Transverse colon (tissue), 4 donors: Measurements from ENCODE around the gene DGLUCY. TPM values are rescaled to one million over a fixed set of nuclear protein-coding genes. Genes with fewer than 3 reads are reported as not detected.

Experiments
- DNase-seq: peaks from one replicate; pipeline ENCODE4 v3.0.0-alpha.2; 2019
- H3K27ac ChIP-seq, 4 donors: fragments of 200-600 bp; sonication (generic); 2 replicates each; pipeline ENCODE4 v1.5.1; 2016 to 2018; ENCODE audit warnings: inconsistent platforms in 4 of 4
- H3K27me3 ChIP-seq: fragments of 200-600 bp; sonication (generic); 2 replicates; pipeline ENCODE4 v1.5.1; 2017; ENCODE audit warnings: inconsistent platforms
- H3K36me3 ChIP-seq, 4 donors: fragments of 200-600 bp; sonication (generic); 2 replicates each; pipeline ENCODE4 v1.5.1; 2017 to 2019; ENCODE audit warnings: inconsistent platforms in 4 of 4
- H3K4me1 ChIP-seq, 4 donors: fragments of 200-600 bp; sonication (generic); 2 replicates each; pipeline ENCODE4 v1.5.1; 2017 to 2020; ENCODE audit warnings: inconsistent platforms in 4 of 4
- H3K4me3 ChIP-seq, 4 donors: fragments of 200-600 bp; sonication (generic); 1 replicate in 1 of 4; 2 replicates in 3 of 4; pipeline versions ENCODE4 v1.5.1 to v1.6.1; 2017 to 2019; ENCODE audit warnings: inconsistent platforms in 4 of 4
- H3K9me3 ChIP-seq, 2 donors: fragments of 200-600 bp; sonication (generic); 2 replicates each; pipeline ENCODE4 v1.5.1; 2017 to 2019; ENCODE audit warnings: inconsistent platforms in 2 of 2
- CTCF ChIP-seq, 5 experiments: fragments of 200-600 bp in 3 of 5; fragments of 450-650 bp in 2 of 5; sonication (generic) in 3 of 5; IDR thresholded peaks; 1 replicate in 2 of 5; 2 replicates in 3 of 5; pipeline ENCODE4 v1.5.1; 2016 to 2017; ENCODE audit warnings: antibody characterized with exemption in 5 of 5, inconsistent platforms in 3 of 5, mild to moderate bottlenecking in 2 of 5, moderate library complexity in 1 of 5
- EP300 ChIP-seq: sonication (generic); formaldehyde crosslinking; IDR thresholded peaks from one replicate; pipeline ENCODE4 v1.6.1; 2017; ENCODE audit warnings: antibody characterized with exemption, low read depth
- POLR2A ChIP-seq: fragments of 450-650 bp; IDR thresholded peaks from one replicate; pipeline ENCODE4 v1.6.1; 2016; ENCODE audit warnings: antibody characterized with exemption, mild to moderate bottlenecking, moderate library complexity
- POLR2AphosphoS5 ChIP-seq, 3 donors: sonication (generic); formaldehyde crosslinking; IDR thresholded peaks; one replicate each; pipeline ENCODE4 v1.6.1; 2016; ENCODE audit warnings: antibody characterized with exemption in 3 of 3
- WGBS, 2 donors: methylation state at CpG; one replicate each; pipeline ENCODE4 v1.1.5; 2018; ENCODE audit warnings: low coverage in 1 of 2; 5-methylcytosine and 5-hydroxymethylcytosine counted together
- in situ Hi-C, 4 donors: fragments of 200-750 bp; cut with MboI; loops; one replicate each; pipeline versions ENCODE4 v1.15.0 to v1.15.1; 2017; ENCODE audit warnings: low sequenced_read_pairs in 3 of 4, low pct_ligation_motif_present in 1 of 4, low pct_unique_long_range_greater_than_20kb in 1 of 4
- intact Hi-C: fragments of 100-400 bp; cut with DNase I; formaldehyde crosslinking; loops from one replicate; pipeline ENCODE4 v1.15.1; 2023; ENCODE audit warnings: low total_unique reads
- total RNA-seq, 4 donors: library from RNA; depleted of rRNA; stranded (reverse); fragments of >200 nt; gene quantifications; one replicate each; pipeline ENCODE4 v1.1.0, GENCODE V29; 2016

DGLUCY gene
- total RNA-seq, 4 donors from 2014 or later, result 62.1 to 229 (median 102) TPM

- DNase-seq, result no peak
- in situ Hi-C loops (no loop called here), intact Hi-C loops (no loop called here)
- no peaks in the 10 kb centered on the region for H3K9me3 ChIP-seq
- H3K4me1 ChIP-seq, result peaks cover 12 to 36% (median 27%) of the 10 kb centered on the region in 4 donors
- TF ChIP-seq CTCF (IDR thresholded peaks at IDR 0.05) (no peak), POLR2AphosphoS5 (IDR thresholded peaks at IDR 0.05) (peak in 1 of 3 donors; percentile 39)
- H3K27me3 ChIP-seq, result peaks cover 5% of the 10 kb centered on the region
- no peak overlapping the region for H3K4me3 ChIP-seq
- WGBS, 2 donors, result 21 to 38% methylated on average over 4 to 8 of the region's 8 CpGs
- H3K36me3 ChIP-seq, result no peaks in the 10 kb centered on the region
- peak overlapping the region; percentile 11 to 58 (median 52) for H3K27ac ChIP-seq
Observed at GRCh38 chr14:91257328-91258010, 143.6 kb downstream of the DGLUCY start.

- in situ Hi-C loops, result no loop called here
- Histone ChIP-seq H3K36me3 (no peaks in the 10 kb centered on the region), H3K27me3 (peaks cover 5% of the 10 kb centered on the region), H3K4me3 (no peak overlapping the region), H3K4me1 (peaks cover 6 to 30% (median 21%) of the 10 kb centered on the region in 4 donors), H3K27ac (peak overlapping the region; percentile 11 to 58 (median 52)), H3K9me3 (no peaks in the 10 kb centered on the region)
- TF ChIP-seq POLR2A (no peak), POLR2AphosphoS5 (IDR thresholded peaks at IDR 0.05) (peak; percentile 59 to 80 (median 63)), CTCF (IDR thresholded peaks at IDR 0.05) (no peak), EP300 (no peak)
- intact Hi-C loops, result no loop called here
- 42 to 60% methylated on average over 5 to 16 of the region's 16 CpGs for WGBS, 2 donors
- peak; percentile 36 for DNase-seq
Observed at GRCh38 chr14:91258011-91258618, 144.2 kb downstream of the DGLUCY start.

- Histone ChIP-seq H3K4me1 (peaks cover 2 to 27% (median 18%) of the 10 kb centered on the region in 4 donors), H3K36me3 (no peaks in the 10 kb centered on the region), H3K27ac (no peak overlapping the region), H3K9me3 (no peaks in the 10 kb centered on the region), H3K27me3 (peaks cover under 1% of the 10 kb centered on the region), H3K4me3 (no peak overlapping the region)
- TF ChIP-seq EP300 (no peak), POLR2A (no peak), CTCF (IDR thresholded peaks at IDR 0.05) (no peak), POLR2AphosphoS5 (IDR thresholded peaks at IDR 0.05) (no peak)
- intact Hi-C loops (no loop called here), in situ Hi-C loops (no loop called here)
- 89 to 92% methylated on average over 3 of the region's 3 CpGs for WGBS, 2 donors
- no peak for DNase-seq
Observed at GRCh38 chr14:91258876-91259275, 145.0 kb downstream of the DGLUCY start.

- intact Hi-C loops, result no loop called here
- no peak overlapping the region for H3K27ac ChIP-seq
- peaks cover 9 to 30% (median 17%) of the 10 kb centered on the region in 4 donors for H3K4me1 ChIP-seq
- no peak overlapping the region for H3K4me3 ChIP-seq
- in situ Hi-C loops, result no loop called here
- H3K36me3 ChIP-seq, result no peaks in the 10 kb centered on the region
- DNase-seq, result no peak
- 91% methylated on average over 5 of the region's 5 CpGs; no CpG with 5 or more reads in 1 of the 2 donors for WGBS, 2 donors
- peaks cover 8% of the 10 kb centered on the region for H3K27me3 ChIP-seq
- no peaks in the 10 kb centered on the region for H3K9me3 ChIP-seq
- TF ChIP-seq POLR2A (no peak), CTCF (IDR thresholded peaks at IDR 0.05) (no peak), EP300 (no peak), POLR2AphosphoS5 (IDR thresholded peaks at IDR 0.05) (no peak)
Observed at GRCh38 chr14:91261115-91261514, 147.2 kb downstream of the DGLUCY start.
